ENCODE results near the gene ABR.
A peak's percentile ranks its signal among the peaks of the same experiment; 100 is the strongest.

Gene ABR

GRCh38 chr17:1221209-1221608, 41.4 kb upstream of the ABR start:
- TF ChIP-seq PAX5 (IDR thresholded peaks at IDR 0.05; ENCODE audit: insufficient read depth, low read length, severe bottlenecking) (no peak), POLR2AphosphoS5 (IDR thresholded peaks at IDR 0.05; ENCODE audit: low read depth, low read length) (no peak), POLR2A (IDR thresholded peaks at IDR 0.05; ENCODE audit: low read depth, low read length) (no peak), SPI1 (IDR thresholded peaks at IDR 0.05; ENCODE audit: low read depth, low read length) (no peak), TAF1 (IDR thresholded peaks at IDR 0.05; ENCODE audit: low read depth, low read length) (no peak), POU2F2 (IDR thresholded peaks at IDR 0.05; ENCODE audit: low read depth, low read length) (no peak)
- FAIRE-seq = no peak
- no peak for DNase-seq (ENCODE audit: insufficient read length, low spot score)

GRCh38 chr17:1220346-1220745, 40.6 kb upstream of the ABR start:
- FAIRE-seq = peak; percentile 82
- no peak for DNase-seq (ENCODE audit: insufficient read length, low spot score)
- TF ChIP-seq PAX5 (IDR thresholded peaks at IDR 0.05; ENCODE audit: insufficient read depth, low read length, severe bottlenecking) = no peak
- no peak for TF ChIP-seq TAF1 (IDR thresholded peaks at IDR 0.05; ENCODE audit: low read depth, low read length)
- TF ChIP-seq POLR2A (IDR thresholded peaks at IDR 0.05; ENCODE audit: low read depth, low read length) = no peak

- no peak for DNase-seq (ENCODE audit: insufficient read length, low spot score)
- TF ChIP-seq TAF1 (IDR thresholded peaks at IDR 0.05; ENCODE audit: low read depth, low read length) (no peak), POLR2AphosphoS5 (IDR thresholded peaks at IDR 0.05; ENCODE audit: low read depth, low read length) (no peak), SPI1 (IDR thresholded peaks at IDR 0.05; ENCODE audit: low read depth, low read length) (no peak), POLR2A (IDR thresholded peaks at IDR 0.05; ENCODE audit: low read depth, low read length) (no peak), POU2F2 (IDR thresholded peaks at IDR 0.05; ENCODE audit: low read depth, low read length) (no peak), PAX5 (IDR thresholded peaks at IDR 0.05; ENCODE audit: insufficient read depth, low read length, severe bottlenecking) (no peak)
- no peak for FAIRE-seq
Measured at GRCh38 chr17:1217089-1217385, 37.3 kb upstream of the ABR start.

- DNase-seq (ENCODE audit: insufficient read length, low spot score) (peak; percentile 40), FAIRE-seq (peak; percentile 92)
- TF ChIP-seq POLR2AphosphoS5 (IDR thresholded peaks at IDR 0.05; ENCODE audit: low read depth, low read length) = no peak
- TF ChIP-seq POU2F2 (IDR thresholded peaks at IDR 0.05; ENCODE audit: low read depth, low read length) = peak; percentile 79; the same call in 1 of the 2 replicates
- TF ChIP-seq SPI1 (IDR thresholded peaks at IDR 0.05; ENCODE audit: low read depth, low read length) = 0 out of 2 replicates have a peak, but pooled peaks have one; percentile 14
- peak; percentile 68 for TF ChIP-seq PAX5 (IDR thresholded peaks at IDR 0.05; ENCODE audit: insufficient read depth, low read length, severe bottlenecking)
- TF ChIP-seq POLR2A (IDR thresholded peaks at IDR 0.05; ENCODE audit: low read depth, low read length) = 0 out of 2 replicates have a peak, but pooled peaks have one; percentile 29
- TF ChIP-seq TAF1 (IDR thresholded peaks at IDR 0.05; ENCODE audit: low read depth, low read length) = no peak
Measured at GRCh38 chr17:1216217-1217088, 36.7 kb upstream of the ABR start.

GRCh38 chr17:1212946-1213345, 33.2 kb upstream of the ABR start:
- FAIRE-seq (peak; percentile 41), DNase-seq (ENCODE audit: insufficient read length, low spot score) (no peak)
- TF ChIP-seq SPI1 (IDR thresholded peaks at IDR 0.05; ENCODE audit: low read depth, low read length) (no peak), PAX5 (IDR thresholded peaks at IDR 0.05; ENCODE audit: insufficient read depth, low read length, severe bottlenecking) (no peak), TAF1 (IDR thresholded peaks at IDR 0.05; ENCODE audit: low read depth, low read length) (no peak), POU2F2 (IDR thresholded peaks at IDR 0.05; ENCODE audit: low read depth, low read length) (no peak), POLR2AphosphoS5 (IDR thresholded peaks at IDR 0.05; ENCODE audit: low read depth, low read length) (no peak), POLR2A (IDR thresholded peaks at IDR 0.05; ENCODE audit: low read depth, low read length) (no peak)

- TF ChIP-seq TAF1 (IDR thresholded peaks at IDR 0.05; ENCODE audit: low read depth, low read length) (no peak), POLR2AphosphoS5 (IDR thresholded peaks at IDR 0.05; ENCODE audit: low read depth, low read length) (no peak), PAX5 (IDR thresholded peaks at IDR 0.05; ENCODE audit: insufficient read depth, low read length, severe bottlenecking) (no peak), POLR2A (IDR thresholded peaks at IDR 0.05; ENCODE audit: low read depth, low read length) (no peak), SPI1 (IDR thresholded peaks at IDR 0.05; ENCODE audit: low read depth, low read length) (no peak), POU2F2 (IDR thresholded peaks at IDR 0.05; ENCODE audit: low read depth, low read length) (no peak)
- DNase-seq (ENCODE audit: insufficient read length, low spot score) = no peak
- FAIRE-seq = no peak
Measured at GRCh38 chr17:1211287-1211686, 31.5 kb upstream of the ABR start.

GRCh38 chr17:1208966-1209365, 29.2 kb upstream of the ABR start:
- FAIRE-seq (no peak), DNase-seq (ENCODE audit: insufficient read length, low spot score) (no peak)
- no peak for TF ChIP-seq POU2F2 (IDR thresholded peaks at IDR 0.05; ENCODE audit: low read depth, low read length)
- no peak for TF ChIP-seq SPI1 (IDR thresholded peaks at IDR 0.05; ENCODE audit: low read depth, low read length)
- no peak for TF ChIP-seq POLR2A (IDR thresholded peaks at IDR 0.05; ENCODE audit: low read depth, low read length)
- TF ChIP-seq POLR2AphosphoS5 (IDR thresholded peaks at IDR 0.05; ENCODE audit: low read depth, low read length) = no peak
- no peak for TF ChIP-seq TAF1 (IDR thresholded peaks at IDR 0.05; ENCODE audit: low read depth, low read length)
- no peak for TF ChIP-seq PAX5 (IDR thresholded peaks at IDR 0.05; ENCODE audit: insufficient read depth, low read length, severe bottlenecking)

GRCh38 chr17:1206026-1206777, 26.4 kb upstream of the ABR start:
- no peak for TF ChIP-seq POLR2AphosphoS5 (IDR thresholded peaks at IDR 0.05; ENCODE audit: low read depth, low read length)
- no peak for TF ChIP-seq POLR2A (IDR thresholded peaks at IDR 0.05; ENCODE audit: low read depth, low read length)
- no peak for TF ChIP-seq POU2F2 (IDR thresholded peaks at IDR 0.05; ENCODE audit: low read depth, low read length)
- TF ChIP-seq SPI1 (IDR thresholded peaks at IDR 0.05; ENCODE audit: low read depth, low read length) = no peak
- no peak for TF ChIP-seq PAX5 (IDR thresholded peaks at IDR 0.05; ENCODE audit: insufficient read depth, low read length, severe bottlenecking)
- TF ChIP-seq TAF1 (IDR thresholded peaks at IDR 0.05; ENCODE audit: low read depth, low read length) = no peak
- FAIRE-seq (peak; percentile 83), DNase-seq (ENCODE audit: insufficient read length, low spot score) (no peak)

GRCh38 chr17:1203967-1204291, 24.1 kb upstream of the ABR start:
- no peak for DNase-seq (ENCODE audit: insufficient read length, low spot score)
- FAIRE-seq = no peak
- no peak for TF ChIP-seq TAF1 (IDR thresholded peaks at IDR 0.05; ENCODE audit: low read depth, low read length)
- TF ChIP-seq POU2F2 (IDR thresholded peaks at IDR 0.05; ENCODE audit: low read depth, low read length) = no peak
- TF ChIP-seq POLR2AphosphoS5 (IDR thresholded peaks at IDR 0.05; ENCODE audit: low read depth, low read length) = no peak
- no peak for TF ChIP-seq POLR2A (IDR thresholded peaks at IDR 0.05; ENCODE audit: low read depth, low read length)
- no peak for TF ChIP-seq SPI1 (IDR thresholded peaks at IDR 0.05; ENCODE audit: low read depth, low read length)
- TF ChIP-seq PAX5 (IDR thresholded peaks at IDR 0.05; ENCODE audit: insufficient read depth, low read length, severe bottlenecking) = no peak

All from GM12891 (cell line).